K562 (cell line): Measurements from ENCODE around the gene NEDD9. TPM values are rescaled to one million over a fixed set of nuclear protein-coding genes. Genes with fewer than 3 reads are reported as not detected.

ENCODE experiments used
- ATF1 ChIP-seq, 2 experiments: fragments of 450-650 bp in 1 of 2; IDR thresholded peaks; 2 replicates each; pipeline ENCODE4 v1.6.1; 2016; ENCODE audit warnings: missing compliant biosample characterization in 1 of 2, missing genetic modification characterization in 1 of 2
- ATF7 ChIP-seq: fragments of 450-650 bp; IDR thresholded peaks from 2 replicates; pipeline ENCODE4 v1.7.1; 2014; ENCODE audit warnings: mild to moderate bottlenecking, moderate library complexity
- BCOR ChIP-seq: fragments of 450-650 bp; IDR thresholded peaks from 2 replicates; pipeline ENCODE4 v1.6.1; 2016
- CBX1 ChIP-seq: sonication (generic); IDR thresholded peaks from 2 replicates; pipeline ENCODE4 v1.6.1; 2016; ENCODE audit warnings: antibody characterized with exemption, low read depth, mild to moderate bottlenecking
- CSDE1 ChIP-seq, 2 experiments: fragments of 450-650 bp; IDR thresholded peaks; 2 replicates each; pipeline ENCODE4 v1.6.1; 2016; ENCODE audit warnings: mild to moderate bottlenecking in 1 of 2
- FOS ChIP-seq: IDR thresholded peaks from 3 replicates; pipeline ENCODE4 v1.6.1; 2011; ENCODE audit not compliant: insufficient read length; ENCODE audit errors: extremely low read depth
- KAT2B ChIP-seq: IDR thresholded peaks from one replicate; pipeline ENCODE4 v1.6.1; 2012; ENCODE audit warnings: low read depth, mild to moderate bottlenecking, control low read depth, inconsistent platforms, low read length, moderate library complexity
- NELFE ChIP-seq: IDR thresholded peaks from 2 replicates; pipeline ENCODE4 v1.6.1; 2011; ENCODE audit warnings: mild to moderate bottlenecking; ENCODE audit not compliant: insufficient read depth, insufficient read length
- RFX1 ChIP-seq: fragments of 450-650 bp; IDR thresholded peaks from 2 replicates; pipeline ENCODE4 v1.6.1; 2016; ENCODE audit warnings: mild to moderate bottlenecking, moderate library complexity
- RNF2 ChIP-seq: sonication (generic); IDR thresholded peaks from 2 replicates; pipeline ENCODE4 v1.6.1; 2016
- SMARCA4 ChIP-seq: fragments of 450-650 bp; IDR thresholded peaks from 2 replicates; pipeline ENCODE4 v1.6.1; 2016
- SMARCC2 ChIP-seq: fragments of 450-650 bp; IDR thresholded peaks from 2 replicates; pipeline ENCODE4 v1.6.1; 2017; ENCODE audit warnings: antibody characterized with exemption, moderate library complexity, mild to moderate bottlenecking, low read depth
- SREBF1 ChIP-seq: fragments of 150-350 bp; IDR thresholded peaks from 2 replicates; pipeline ENCODE4 v1.6.1; 2014; ENCODE audit warnings: antibody characterized with exemption, low read depth, low read length, borderline replicate concordance
- STAT5A ChIP-seq: IDR thresholded peaks from 2 replicates; pipeline ENCODE4 v1.6.1; 2012; ENCODE audit warnings: low read length, inconsistent platforms, borderline replicate concordance
- ZBTB11 ChIP-seq, 3 experiments: fragments of 200-800 bp in 1 of 3; fragments of 250-450 bp in 1 of 3; fragments of 450-650 bp in 1 of 3; sonication (Bioruptor Pico) in 1 of 3; sonication (Bioruptor generic) in 1 of 3; formaldehyde crosslinking in 1 of 3; IDR thresholded peaks; 2 replicates each; pipeline versions ENCODE4 v1.6.1 to v1.8.0; 2016 to 2022; ENCODE audit warnings: mild to moderate bottlenecking in 2 of 3, missing genetic modification characterization in 2 of 3, missing compliant biosample characterization in 1 of 3, moderate library complexity in 1 of 3
- ZBTB26 ChIP-seq: fragments of 450-650 bp; formaldehyde crosslinking; IDR thresholded peaks from 2 replicates; pipeline ENCODE4 v1.4.0; 2022; ENCODE audit warnings: missing genetic modification characterization
- polyA plus RNA-seq, 8 experiments: library from polyadenylated mRNA; depleted of rRNA in 4 of 8; stranded (reverse) in 5 of 8; unstranded in 3 of 8; fragments of >200 nt; fragmentation: Nextera tagmentation in 2 of 8; fragmentation: Illumina TruSeq in 1 of 8; extraction: Ambion mirVana in 2 of 8; extraction: Trizol in 1 of 8; gene quantifications; 2 replicates each; pipeline versions ENCODE4 v1.2.1 to v1.2.3, GENCODE V29; 2011 to 2014; ENCODE audit warnings: inconsistent platforms in 1 of 8, missing spikeins in 1 of 8
- total RNA-seq, 7 experiments: library from RNA; depleted of rRNA in 6 of 7; stranded (reverse); fragments of >200 nt in 6 of 7; fragmentation: Illumina TruSeq in 2 of 7; extraction: Trizol in 2 of 7; gene quantifications; 2 replicates each; pipeline versions ENCODE4 v1.2.1 to v1.2.3, GENCODE V29; 2011 to 2021; ENCODE audit warnings: low replicate concordance in 1 of 7
- TF ChIP-seq, protein P1 (sequence below): IDR thresholded peaks from 3 replicates; pipeline ENCODE4 v1.6.1; 2011; ENCODE audit warnings: borderline replicate concordance, mild to moderate bottlenecking, moderate library complexity; ENCODE audit not compliant: insufficient read length; ENCODE audit errors: extremely low read depth
- TF ChIP-seq, protein P2 (sequence below): fragments of 450-650 bp; IDR thresholded peaks from 2 replicates; pipeline ENCODE4 v1.6.1; 2016; ENCODE audit warnings: mild to moderate bottlenecking

Gene NEDD9
- total and polyA plus RNA-seq, 9 of the 15 experiments (the other 6 are each of a cell fraction or from before 2014, with no cell fraction given) = 0.04 to 0.18 (median 0.15) TPM; not detected in 6

DNA sequence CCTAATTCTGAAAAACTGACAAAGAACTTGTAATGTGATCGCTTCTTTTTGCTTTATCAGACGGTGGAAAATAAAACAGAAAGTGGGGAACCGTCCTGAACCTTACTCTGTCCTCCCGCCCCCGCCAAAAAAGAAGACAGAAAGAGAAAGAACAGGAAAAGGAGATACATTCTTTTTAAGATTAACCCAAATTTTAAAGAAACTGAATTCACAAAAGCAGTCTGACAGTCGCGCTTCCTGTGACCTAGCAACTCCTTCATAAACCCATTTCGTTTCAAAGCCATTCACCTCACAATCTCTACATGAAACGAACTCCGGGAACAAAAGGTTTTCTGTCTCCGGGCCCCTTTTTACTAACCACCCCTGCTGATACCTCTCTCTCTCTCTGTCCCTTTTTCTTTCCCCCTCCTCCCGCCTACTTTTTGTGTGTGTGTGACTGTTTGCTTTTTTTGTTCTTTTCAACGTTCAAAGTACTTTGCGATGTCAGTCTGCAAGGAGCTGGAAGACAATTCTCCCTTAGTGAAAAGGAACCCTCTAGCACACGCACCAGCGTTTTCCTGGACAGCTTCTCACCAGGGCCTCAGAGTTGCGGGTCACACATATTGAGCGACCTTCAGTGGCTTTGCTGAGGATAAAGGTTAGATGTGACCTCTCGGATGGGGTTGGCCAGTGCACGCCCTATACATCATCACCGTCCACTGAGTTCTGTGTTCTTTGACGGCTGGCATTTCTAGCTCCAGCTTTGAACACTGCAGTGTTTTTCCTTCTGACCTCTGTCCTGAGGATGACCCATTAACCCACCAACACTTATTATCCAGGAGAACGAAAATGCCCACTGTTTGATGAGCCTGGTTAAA lies 530 bp upstream of the NEDD9 start (continued):
- TF ChIP-seq ZBTB11 (CRISPR knock-in tag; IDR thresholded peaks at IDR 0.05) (peak in 1 of 3 experiments; percentile 64; a peak in 2 of 6 replicates), KAT2B (no peak), ATF1 (CRISPR knock-in tag; IDR thresholded peaks at IDR 0.05) (no peak), ATF1 (tag; IDR thresholded peaks at IDR 0.05) (peak; percentile 63; the same call in 1 of the 2 replicates), ATF7 (no peak), RNF2 (no peak), SMARCC2 (peak; percentile 45; the same call in 1 of the 2 replicates), BCOR (no peak), SREBF1 (no peak), CBX1 (no peak), ZBTB26 (CRISPR knock-in tag) (peak; percentile 75; the same call in 1 of the 2 replicates), STAT5A (no peak), FOS (no peak), NELFE (no peak), SMARCA4 (peak; percentile 79), CSDE1 (IDR thresholded peaks at IDR 0.05) (no peak), RFX1 (peak; percentile 55)
- TF ChIP-seq, protein P1, sequence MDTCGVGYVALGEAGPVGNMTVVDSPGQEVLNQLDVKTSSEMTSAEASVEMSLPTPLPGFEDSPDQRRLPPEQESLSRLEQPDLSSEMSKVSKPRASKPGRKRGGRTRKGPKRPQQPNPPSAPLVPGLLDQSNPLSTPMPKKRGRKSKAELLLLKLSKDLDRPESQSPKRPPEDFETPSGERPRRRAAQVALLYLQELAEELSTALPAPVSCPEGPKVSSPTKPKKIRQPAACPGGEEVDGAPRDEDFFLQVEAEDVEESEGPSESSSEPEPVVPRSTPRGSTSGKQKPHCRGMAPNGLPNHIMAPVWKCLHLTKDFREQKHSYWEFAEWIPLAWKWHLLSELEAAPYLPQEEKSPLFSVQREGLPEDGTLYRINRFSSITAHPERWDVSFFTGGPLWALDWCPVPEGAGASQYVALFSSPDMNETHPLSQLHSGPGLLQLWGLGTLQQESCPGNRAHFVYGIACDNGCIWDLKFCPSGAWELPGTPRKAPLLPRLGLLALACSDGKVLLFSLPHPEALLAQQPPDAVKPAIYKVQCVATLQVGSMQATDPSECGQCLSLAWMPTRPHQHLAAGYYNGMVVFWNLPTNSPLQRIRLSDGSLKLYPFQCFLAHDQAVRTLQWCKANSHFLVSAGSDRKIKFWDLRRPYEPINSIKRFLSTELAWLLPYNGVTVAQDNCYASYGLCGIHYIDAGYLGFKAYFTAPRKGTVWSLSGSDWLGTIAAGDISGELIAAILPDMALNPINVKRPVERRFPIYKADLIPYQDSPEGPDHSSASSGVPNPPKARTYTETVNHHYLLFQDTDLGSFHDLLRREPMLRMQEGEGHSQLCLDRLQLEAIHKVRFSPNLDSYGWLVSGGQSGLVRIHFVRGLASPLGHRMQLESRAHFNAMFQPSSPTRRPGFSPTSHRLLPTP = no peak
- TF ChIP-seq, protein P2, sequence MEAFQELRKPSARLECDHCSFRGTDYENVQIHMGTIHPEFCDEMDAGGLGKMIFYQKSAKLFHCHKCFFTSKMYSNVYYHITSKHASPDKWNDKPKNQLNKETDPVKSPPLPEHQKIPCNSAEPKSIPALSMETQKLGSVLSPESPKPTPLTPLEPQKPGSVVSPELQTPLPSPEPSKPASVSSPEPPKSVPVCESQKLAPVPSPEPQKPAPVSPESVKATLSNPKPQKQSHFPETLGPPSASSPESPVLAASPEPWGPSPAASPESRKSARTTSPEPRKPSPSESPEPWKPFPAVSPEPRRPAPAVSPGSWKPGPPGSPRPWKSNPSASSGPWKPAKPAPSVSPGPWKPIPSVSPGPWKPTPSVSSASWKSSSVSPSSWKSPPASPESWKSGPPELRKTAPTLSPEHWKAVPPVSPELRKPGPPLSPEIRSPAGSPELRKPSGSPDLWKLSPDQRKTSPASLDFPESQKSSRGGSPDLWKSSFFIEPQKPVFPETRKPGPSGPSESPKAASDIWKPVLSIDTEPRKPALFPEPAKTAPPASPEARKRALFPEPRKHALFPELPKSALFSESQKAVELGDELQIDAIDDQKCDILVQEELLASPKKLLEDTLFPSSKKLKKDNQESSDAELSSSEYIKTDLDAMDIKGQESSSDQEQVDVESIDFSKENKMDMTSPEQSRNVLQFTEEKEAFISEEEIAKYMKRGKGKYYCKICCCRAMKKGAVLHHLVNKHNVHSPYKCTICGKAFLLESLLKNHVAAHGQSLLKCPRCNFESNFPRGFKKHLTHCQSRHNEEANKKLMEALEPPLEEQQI = 0 out of 2 replicates have a peak, but pooled peaks have one; percentile 20
